HFF-Myc (cell line): ENCODE results near the gene GLYATL3.

ENCODE experiments used
- DNase-seq: peaks from one replicate; pipeline ENCODE4 v3.0.0-alpha.2; 2011; ENCODE audit warnings: low read depth; ENCODE audit errors: extremely low read depth
- H3K4me3 ChIP-seq: replicated peaks from 2 replicates; pipeline ENCODE4 v1.5.1; 2011; ENCODE audit warnings: low read depth, mild to moderate bottlenecking, control low read depth, low read length
- TF ChIP-seq, protein P1 (sequence below): IDR thresholded peaks from 2 replicates; pipeline ENCODE4 v1.5.1; 2012; ENCODE audit warnings: mild to moderate bottlenecking, low read depth, low read length, control low read depth; ENCODE audit errors: missing control alignments

GLYATL3 gene

DNA sequence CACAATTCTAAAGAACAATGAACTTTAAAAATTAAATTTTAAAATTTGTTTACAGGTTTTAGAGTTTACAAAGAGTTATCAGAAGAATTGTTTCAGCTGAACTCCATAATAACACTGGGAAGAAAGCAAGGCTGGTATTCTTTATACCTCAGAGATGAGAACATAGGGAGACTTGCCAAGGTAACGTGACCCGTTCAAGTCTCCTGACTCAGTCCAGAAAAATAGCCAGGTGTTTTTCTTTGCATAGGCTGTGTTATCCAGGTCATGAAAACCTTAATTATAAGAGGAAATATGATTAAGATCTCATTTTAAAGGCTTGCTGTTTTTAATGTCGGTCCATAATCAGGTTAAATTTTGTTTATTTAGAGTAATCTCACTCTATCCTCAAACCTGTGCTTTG is 42.2 kb downstream of the GLYATL3 start:
- H3K4me3 ChIP-seq, result no peak overlapping the region
- TF ChIP-seq, protein P1, sequence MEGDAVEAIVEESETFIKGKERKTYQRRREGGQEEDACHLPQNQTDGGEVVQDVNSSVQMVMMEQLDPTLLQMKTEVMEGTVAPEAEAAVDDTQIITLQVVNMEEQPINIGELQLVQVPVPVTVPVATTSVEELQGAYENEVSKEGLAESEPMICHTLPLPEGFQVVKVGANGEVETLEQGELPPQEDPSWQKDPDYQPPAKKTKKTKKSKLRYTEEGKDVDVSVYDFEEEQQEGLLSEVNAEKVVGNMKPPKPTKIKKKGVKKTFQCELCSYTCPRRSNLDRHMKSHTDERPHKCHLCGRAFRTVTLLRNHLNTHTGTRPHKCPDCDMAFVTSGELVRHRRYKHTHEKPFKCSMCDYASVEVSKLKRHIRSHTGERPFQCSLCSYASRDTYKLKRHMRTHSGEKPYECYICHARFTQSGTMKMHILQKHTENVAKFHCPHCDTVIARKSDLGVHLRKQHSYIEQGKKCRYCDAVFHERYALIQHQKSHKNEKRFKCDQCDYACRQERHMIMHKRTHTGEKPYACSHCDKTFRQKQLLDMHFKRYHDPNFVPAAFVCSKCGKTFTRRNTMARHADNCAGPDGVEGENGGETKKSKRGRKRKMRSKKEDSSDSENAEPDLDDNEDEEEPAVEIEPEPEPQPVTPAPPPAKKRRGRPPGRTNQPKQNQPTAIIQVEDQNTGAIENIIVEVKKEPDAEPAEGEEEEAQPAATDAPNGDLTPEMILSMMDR, result no peak
- DNase-seq, result no peak

DNA sequence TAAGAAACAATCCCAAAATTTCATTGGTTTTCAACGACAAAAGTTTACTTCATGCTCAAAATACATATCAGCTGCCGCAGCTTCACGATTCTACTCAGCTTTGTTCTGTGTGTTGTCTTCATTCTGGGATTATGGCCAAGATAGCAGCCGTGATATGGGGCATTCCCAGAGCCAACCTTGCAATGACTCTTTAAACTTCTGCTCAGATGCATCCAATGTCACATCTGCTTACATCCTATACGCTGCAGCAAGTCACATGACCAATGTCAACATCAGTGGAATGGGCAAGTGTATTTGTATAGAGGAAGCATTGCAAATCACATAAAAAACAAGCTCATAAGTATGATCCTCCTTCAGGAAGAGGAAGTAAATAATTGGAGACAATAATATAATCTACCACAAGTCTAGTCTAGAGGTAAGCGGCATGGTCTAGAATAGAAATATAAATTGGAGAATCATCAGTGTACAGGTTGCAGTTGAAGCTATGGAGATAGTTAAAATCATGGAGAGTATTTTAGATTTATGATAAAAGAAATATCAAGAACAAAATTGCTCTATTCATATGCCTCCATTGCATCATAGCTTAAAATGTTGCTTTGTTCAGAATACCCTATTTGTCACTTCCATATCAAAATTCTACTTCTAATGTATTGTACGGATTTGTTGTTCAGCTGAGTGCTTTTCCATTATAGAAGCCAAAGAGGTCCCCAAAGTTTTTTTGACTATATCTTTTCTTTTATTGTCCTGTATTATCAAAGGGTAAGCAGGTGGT is 43.5 kb downstream of the GLYATL3 start:
- no peak for DNase-seq
- TF ChIP-seq, protein P1, result no peak
- H3K4me3 ChIP-seq, result no peak overlapping the region

DNA sequence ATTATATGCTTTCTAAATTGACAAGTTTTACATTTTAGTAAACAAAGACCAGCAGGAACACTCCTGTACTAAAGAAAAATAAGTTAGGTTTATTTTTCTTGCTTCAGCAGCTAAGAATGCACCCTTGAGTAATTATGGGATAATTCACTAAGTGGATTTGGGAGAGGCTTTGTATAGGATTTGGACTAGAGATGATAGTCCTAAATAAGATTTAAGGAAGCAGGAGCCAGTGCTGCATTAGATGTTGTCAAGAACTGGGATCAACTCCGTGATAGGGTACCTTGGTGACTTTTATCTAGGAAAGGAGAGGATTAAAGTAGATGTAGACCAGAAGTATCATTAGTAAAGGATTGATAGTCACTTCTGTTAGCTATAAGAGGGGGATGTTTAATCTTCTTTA is 46.6 kb downstream of the GLYATL3 start:
- no peak overlapping the region for H3K4me3 ChIP-seq
- TF ChIP-seq, protein P1, result no peak
- DNase-seq, result no peak

DNA sequence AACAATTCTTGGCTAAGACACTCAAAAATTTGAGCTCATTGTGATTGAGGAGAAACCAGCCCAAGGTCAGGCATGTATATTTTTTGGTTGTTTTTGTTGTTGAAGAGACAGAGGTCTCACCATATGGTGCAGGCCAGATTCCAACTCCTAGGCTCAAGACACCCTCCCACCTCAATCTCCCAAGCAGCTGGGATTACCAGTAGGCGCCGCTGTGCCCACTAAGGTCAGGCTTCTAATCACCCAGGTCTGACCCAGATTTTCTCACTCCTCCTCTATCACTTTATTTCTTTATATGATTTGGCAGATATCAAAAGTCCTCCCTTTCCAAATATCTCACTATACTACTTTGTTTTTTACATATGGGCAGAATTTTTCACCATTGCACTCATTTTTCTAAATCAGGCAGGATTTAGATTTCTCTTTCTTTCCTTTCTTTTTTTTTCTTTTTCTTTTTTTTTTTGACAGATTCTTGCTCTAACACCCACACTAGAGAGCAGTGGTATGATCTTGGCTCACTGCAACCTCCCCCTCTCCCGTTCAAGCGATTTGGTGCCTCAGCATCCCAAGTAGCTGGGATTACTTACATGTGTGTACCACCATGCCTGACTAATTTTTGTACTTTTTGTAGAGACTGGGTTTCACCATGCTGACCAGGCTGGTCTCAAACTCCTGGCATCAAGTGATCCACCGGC is 49.0 kb downstream of the GLYATL3 start:
- H3K4me3 ChIP-seq, result no peak overlapping the region
- TF ChIP-seq, protein P1, result no peak
- DNase-seq, result no peak

DNA sequence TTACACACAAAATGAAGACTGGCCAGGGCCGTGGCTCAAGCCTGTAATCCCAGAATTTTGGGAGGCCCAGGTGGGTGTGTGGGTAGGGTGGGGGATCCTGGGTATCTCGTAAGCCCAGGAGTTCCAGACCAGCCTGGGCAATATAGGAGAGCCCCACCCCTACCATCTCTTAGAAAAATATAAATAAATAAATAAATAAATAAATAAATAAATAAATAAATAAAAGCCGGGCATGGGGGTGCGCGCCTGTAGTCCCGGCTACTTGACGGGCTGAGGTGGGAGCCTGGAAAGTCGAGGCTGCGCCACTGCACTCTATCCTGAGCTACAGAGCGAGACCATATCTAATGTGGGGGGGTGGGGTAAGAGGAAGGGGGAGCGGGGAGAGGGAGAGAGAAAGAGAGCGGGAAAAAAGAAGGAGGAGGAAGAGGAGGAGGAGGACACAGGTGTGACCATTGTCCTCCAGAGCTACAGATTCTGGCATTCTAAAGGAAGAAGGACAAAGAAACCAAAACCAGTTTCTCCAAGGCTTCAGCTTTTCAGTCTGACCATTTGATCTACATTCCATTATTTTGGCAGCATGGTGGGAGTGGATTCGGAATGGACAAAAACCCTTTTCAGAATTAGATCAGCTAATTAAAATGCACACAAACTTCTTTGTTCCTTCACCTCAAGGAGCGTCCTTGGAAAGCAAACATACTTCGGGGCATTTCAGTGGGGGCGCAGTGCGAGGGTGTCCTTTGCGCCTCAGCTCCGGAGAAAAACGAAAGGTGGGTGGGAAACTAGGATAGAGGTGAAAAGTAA is 50.2 kb downstream of the GLYATL3 start:
- TF ChIP-seq, protein P1, result no peak
- H3K4me3 ChIP-seq, result peak overlapping the region; percentile 68
- no peak for DNase-seq

DNA sequence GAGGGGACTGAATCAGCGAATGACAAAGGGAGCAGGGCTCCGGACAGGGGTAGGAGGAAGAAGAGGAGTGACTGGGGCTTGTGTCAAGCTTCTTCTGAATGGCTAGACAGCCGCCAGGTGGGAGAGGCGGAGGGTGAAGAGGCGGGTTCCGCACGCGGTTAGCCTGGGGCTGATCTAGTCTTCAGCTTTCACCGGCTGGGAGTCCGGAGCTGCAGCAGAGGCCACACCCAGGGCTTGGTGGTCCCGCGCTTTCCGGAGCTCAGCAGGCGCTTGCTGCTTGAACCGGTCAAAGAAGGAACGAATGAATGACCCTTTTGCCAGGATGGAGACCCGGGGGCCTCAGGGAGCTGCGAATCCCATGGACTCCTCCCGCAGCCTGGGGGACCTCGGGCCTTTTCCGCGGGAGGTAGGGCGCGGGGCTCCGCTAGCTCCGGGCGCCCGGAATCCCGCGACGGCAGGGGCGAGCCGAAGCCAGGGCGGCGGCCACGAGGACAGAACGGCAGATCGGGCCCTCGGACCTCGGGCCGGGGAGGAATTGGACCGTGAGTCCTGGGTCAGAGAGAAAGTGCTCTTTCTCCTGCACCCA is 50.9 kb downstream of the GLYATL3 start, which contains the start of gene C6orf141:
Gene C6orf141, plus strand, starts transcription at position 177 of the 586 bp plus-strand sequence. Its CDS starts 125 bp downstream, at position 302.
- peak within 1 kb of the TSS; percentile 68 for H3K4me3 ChIP-seq
- DNase-seq, result peak; percentile 52
- TF ChIP-seq, protein P1, result no peak
